GM12878 (cell line): ENCODE data around the gene NKAP.

Experiments used
- ATF3 ChIP-seq: IDR thresholded peaks from 2 replicates; pipeline ENCODE4 v1.6.1; 2011; ENCODE audit warnings: low read depth, mild to moderate bottlenecking, low read length, moderate library complexity, borderline replicate concordance; ENCODE audit errors: extremely low read depth
- CBFB ChIP-seq: IDR thresholded peaks from 2 replicates; pipeline ENCODE4 v1.6.1; 2016; ENCODE audit warnings: antibody characterized with exemption, low read depth
- CBX5 ChIP-seq: sonication (generic); IDR thresholded peaks from 2 replicates; pipeline ENCODE4 v1.6.1; 2016; ENCODE audit warnings: low read depth, moderate library complexity, mild to moderate bottlenecking, inconsistent platforms
- ETV6 ChIP-seq, 2 experiments: fragments of 450-650 bp in 1 of 2; IDR thresholded peaks in 1 of 2; conservative IDR thresholded peaks in 1 of 2; 2 replicates each; pipeline ENCODE4 v1.6.1; 2014; ENCODE audit warnings: antibody characterized with exemption in 1 of 2, borderline replicate concordance in 1 of 2, low read depth in 1 of 2, mild to moderate bottlenecking in 1 of 2, moderate library complexity in 1 of 2
- EZH2 ChIP-seq: IDR thresholded peaks from 2 replicates; pipeline ENCODE4 v1.6.1; 2012; ENCODE audit warnings: low read depth, mild to moderate bottlenecking, control low read depth, inconsistent platforms, low read length, borderline replicate concordance; ENCODE audit not compliant: control insufficient read depth
- POLR2A ChIP-seq: IDR thresholded peaks from 2 replicates; pipeline ENCODE4 v1.6.1; 2011; ENCODE audit warnings: low read depth, mild to moderate bottlenecking, low read length
- SMARCA5 ChIP-seq: fragments of 450-650 bp; IDR thresholded peaks from 2 replicates; pipeline ENCODE4 v1.6.1; 2017; ENCODE audit warnings: mild to moderate bottlenecking
- SMC3 ChIP-seq: IDR thresholded peaks from 2 replicates; pipeline ENCODE4 v1.6.1; 2011; ENCODE audit warnings: low read length, improper control_type of control experiment, borderline replicate concordance
- SP1 ChIP-seq: IDR thresholded peaks from one replicate; pipeline ENCODE4 v1.6.1; 2011; ENCODE audit warnings: low read depth, low read length
- STAT3 ChIP-seq: IDR thresholded peaks from 2 replicates; pipeline ENCODE4 v1.6.1; 2011; ENCODE audit warnings: low read depth, low read length, improper control_type of control experiment

- TF ChIP-seq ETV6 (conservative IDR thresholded peaks at IDR 0.05 in 1 of 2, IDR thresholded peaks at IDR 0.05 in 1 of 2; ENCODE audit: borderline replicate concordance in 1 of 2, low read depth in 1 of 2) (no peak), CBFB (no peak), ATF3 (no peak), SMARCA5 (no peak), SP1 (no peak), CBX5 (no peak), STAT3 (no peak), SMC3 (no peak), EZH2 (no peak), POLR2A (no peak)
Measured at GRCh38 chrX:119941336-119941735, 2.2 kb downstream of the NKAP start.
